Mesenchymal stem cell (in vitro differentiated cells and primary cell): ENCODE measurements around the gene FRRS1L.

Experiments used
- DNase-seq: peaks from one replicate; pipeline ENCODE4 v3.0.0-alpha.2; 2013
- H2AFZ ChIP-seq: one replicate; pipeline ENCODE4 v1.6.1; 2013; ENCODE audit warnings: low read depth, mild to moderate bottlenecking, control low read depth, inconsistent platforms, low read length, moderate library complexity
- H2AK5ac ChIP-seq: 2 replicates; pipeline ENCODE4 v1.6.1; 2013; ENCODE audit warnings: low read length, moderate library complexity, mild to moderate bottlenecking, inconsistent platforms; ENCODE audit not compliant: severe bottlenecking
- H2BK120ac ChIP-seq: one replicate; pipeline ENCODE4 v1.6.1; 2013; ENCODE audit warnings: low read depth, mild to moderate bottlenecking, inconsistent platforms, low read length, moderate library complexity
- H2BK12ac ChIP-seq, 2 experiments: one replicate each; pipeline ENCODE4 v1.6.1; 2013; ENCODE audit warnings: inconsistent platforms in 2 of 2, low read length in 2 of 2, mild to moderate bottlenecking in 2 of 2, moderate library complexity in 2 of 2, control low read depth in 1 of 2
- H2BK15ac ChIP-seq: one replicate; pipeline ENCODE4 v1.6.1; 2013; ENCODE audit warnings: mild to moderate bottlenecking, low read depth, inconsistent platforms; ENCODE audit not compliant: poor library complexity, severe bottlenecking
- H2BK5ac ChIP-seq: 2 replicates; pipeline ENCODE4 v1.6.1; 2013; ENCODE audit warnings: low read depth, mild to moderate bottlenecking, low read length, control low read depth, inconsistent platforms; ENCODE audit not compliant: poor library complexity, severe bottlenecking
- H3K14ac ChIP-seq, 2 experiments: one replicate each; pipeline ENCODE4 v1.6.1; 2013; ENCODE audit warnings: inconsistent platforms in 2 of 2, low read length in 2 of 2, control low read depth in 1 of 2, mild to moderate bottlenecking in 1 of 2, moderate library complexity in 1 of 2
- H3K18ac ChIP-seq, 2 experiments: one replicate each; pipeline ENCODE4 v1.6.1; 2013; ENCODE audit warnings: inconsistent platforms in 2 of 2, low read length in 2 of 2, control low read depth in 1 of 2, low read depth in 1 of 2, mild to moderate bottlenecking in 1 of 2
- H3K23ac ChIP-seq, 2 experiments: one replicate each; pipeline ENCODE4 v1.6.1; 2013; ENCODE audit warnings: inconsistent platforms in 2 of 2, low read length in 2 of 2, mild to moderate bottlenecking in 2 of 2, moderate library complexity in 2 of 2, control low read depth in 1 of 2
- H3K27ac ChIP-seq: 2 replicates; pipeline ENCODE4 v1.5.1; 2013; ENCODE audit warnings: mild to moderate bottlenecking, moderate library complexity, low read length, control low read depth, inconsistent platforms; ENCODE audit not compliant: poor library complexity, severe bottlenecking
- H3K27me3 ChIP-seq, 2 experiments: 2 replicates each; pipeline versions ENCODE4 v1.6.1 to v1.7.0; 2013; ENCODE audit warnings: low read length in 2 of 2, mild to moderate bottlenecking in 2 of 2, moderate library complexity in 2 of 2, control low read depth in 1 of 2, inconsistent platforms in 1 of 2; ENCODE audit not compliant: control insufficient read depth in 1 of 2, insufficient read depth in 1 of 2
- H3K36me3 ChIP-seq, 2 experiments: 2 replicates each; pipeline versions ENCODE4 v1.6.1 to v1.7.0; 2013; ENCODE audit warnings: low read length in 2 of 2, control low read depth in 1 of 2, inconsistent platforms in 1 of 2, low read depth in 1 of 2, mild to moderate bottlenecking in 1 of 2; ENCODE audit not compliant: insufficient read depth in 2 of 2, control insufficient read depth in 1 of 2
- H3K4ac ChIP-seq, 2 experiments: one replicate each; pipeline ENCODE4 v1.6.1; 2013; ENCODE audit warnings: inconsistent platforms in 2 of 2, low read length in 2 of 2, mild to moderate bottlenecking in 2 of 2, moderate library complexity in 2 of 2, control low read depth in 1 of 2, low read depth in 1 of 2
- H3K4me1 ChIP-seq: 2 replicates; pipeline ENCODE4 v1.6.1; 2013; ENCODE audit warnings: low read depth, low read length, control low read depth; ENCODE audit not compliant: control insufficient read depth, insufficient read depth
- H3K4me2 ChIP-seq: 2 replicates; pipeline ENCODE4 v1.6.1; 2013; ENCODE audit warnings: low read length, mild to moderate bottlenecking, inconsistent platforms; ENCODE audit not compliant: poor library complexity, severe bottlenecking
- H3K4me3 ChIP-seq, 2 experiments: 2 replicates each; pipeline versions ENCODE4 v1.5.1 to v1.7.0; 2013; ENCODE audit warnings: low read length in 2 of 2, mild to moderate bottlenecking in 2 of 2, control low read depth in 1 of 2, low read depth in 1 of 2; ENCODE audit not compliant: insufficient read depth in 1 of 2
- H3K79me1 ChIP-seq: replicated peaks from 2 replicates; pipeline ENCODE4 v1.6.1; 2013; ENCODE audit warnings: mild to moderate bottlenecking, control low read depth, low read length, inconsistent platforms; ENCODE audit not compliant: poor library complexity, severe bottlenecking
- H3K9ac ChIP-seq: 2 replicates; pipeline ENCODE4 v1.7.0; 2013; ENCODE audit warnings: mild to moderate bottlenecking, low read length, moderate library complexity
- H3K9me3 ChIP-seq: 2 replicates; pipeline ENCODE4 v1.7.0; 2013; ENCODE audit warnings: mild to moderate bottlenecking, low read length; ENCODE audit not compliant: control insufficient read depth
- H4K8ac ChIP-seq: one replicate; pipeline ENCODE4 v1.6.1; 2013; ENCODE audit warnings: inconsistent platforms, mild to moderate bottlenecking, low read length, moderate library complexity
- H4K91ac ChIP-seq: one replicate; pipeline ENCODE4 v1.6.1; 2013; ENCODE audit warnings: mild to moderate bottlenecking, low read length, inconsistent platforms
- WGBS: methylation state at CpG from one replicate; pipeline ENCODE4 v1.1.7; 2013; ENCODE audit warnings: mixed read lengths; 5-methylcytosine and 5-hydroxymethylcytosine counted together

Gene FRRS1L

GRCh38 chr9:109118808-109119438 lies 48.1 kb downstream of the FRRS1L start:
- Histone ChIP-seq H3K9ac (peak overlapping the region; percentile 90), H3K9me3 (no peaks in the 10 kb centered on the region), H2BK120ac (no peak overlapping the region), H3K27me3 (no peaks in the 10 kb centered on the region), H3K4me1 (peaks cover 6% of the 10 kb centered on the region), H3K36me3 (no peaks in the 10 kb centered on the region), H2AFZ (peak overlapping the region; percentile 30), H3K27ac (peak overlapping the region; percentile 31), H3K4ac (peak overlapping the region; percentile 85 to 86), H3K79me1 (no peaks in the 10 kb centered on the region), H3K4me3 (peak overlapping the region; percentile 91 to 98), H3K18ac (peak overlapping the region; percentile 16 to 97), H2BK15ac (no peak overlapping the region), H2AK5ac (no peak overlapping the region), H4K91ac (peak overlapping the region; percentile 34), H2BK5ac (peak overlapping the region; percentile 9), H2BK12ac (peak overlapping the region in 1 of 2 experiments; percentile 61), H3K4me2 (peak overlapping the region; percentile 88), H4K8ac (peak overlapping the region; percentile 87), H3K23ac (peak overlapping the region; percentile 25 to 99), H3K14ac (peak overlapping the region in 1 of 2 experiments; percentile 94)
- 0% methylated on average over 22 of the region's 29 CpGs for WGBS
- DNase-seq = peak; percentile 50

GRCh38 chr9:109117856-109118807 lies 48.9 kb downstream of the FRRS1L start:
- no peaks in the 10 kb centered on the region for H3K79me1 ChIP-seq
- peak overlapping the region; percentile 24 for H4K8ac ChIP-seq
- peaks cover 8% of the 10 kb centered on the region for H3K4me1 ChIP-seq
- DNase-seq = peak; percentile 96
- no peak overlapping the region for H2BK15ac ChIP-seq
- no peak overlapping the region for H4K91ac ChIP-seq
- no peaks in the 10 kb centered on the region for H3K9me3 ChIP-seq
- H3K4me2 ChIP-seq = peak overlapping the region; percentile 88
- H3K4me3 ChIP-seq = peak overlapping the region; percentile 91 to 98
- no peak overlapping the region for H2AK5ac ChIP-seq
- H3K4ac ChIP-seq = peak overlapping the region in 1 of 2 experiments; percentile 17
- peak overlapping the region; percentile 90 for H3K9ac ChIP-seq
- H3K27ac ChIP-seq = peak overlapping the region; percentile 68
- H3K23ac ChIP-seq = no peak overlapping the region
- no peak overlapping the region for H3K14ac ChIP-seq
- H3K36me3 ChIP-seq = no peaks in the 10 kb centered on the region
- peak overlapping the region; percentile 9 for H2BK5ac ChIP-seq
- H3K27me3 ChIP-seq = no peaks in the 10 kb centered on the region
- peak overlapping the region in 1 of 2 experiments; percentile 44 for H3K18ac ChIP-seq
- no peak overlapping the region for H2BK120ac ChIP-seq
- 15% methylated on average over 7 of the region's 14 CpGs for WGBS
- H2AFZ ChIP-seq = no peak overlapping the region
- no peak overlapping the region for H2BK12ac ChIP-seq

GRCh38 chr9:109115931-109116526 lies 51.0 kb downstream of the FRRS1L start:
- Histone ChIP-seq H3K9ac (no peak overlapping the region), H4K8ac (no peak overlapping the region), H3K4me2 (no peak overlapping the region), H2BK5ac (no peak overlapping the region), H2AK5ac (no peak overlapping the region), H3K14ac (no peak overlapping the region), H3K9me3 (no peaks in the 10 kb centered on the region), H3K23ac (no peak overlapping the region), H3K27me3 (no peaks in the 10 kb centered on the region), H3K79me1 (no peaks in the 10 kb centered on the region), H3K4me1 (peaks cover 8% of the 10 kb centered on the region), H2BK15ac (no peak overlapping the region), H4K91ac (no peak overlapping the region), H2BK120ac (no peak overlapping the region), H3K18ac (no peak overlapping the region), H2AFZ (no peak overlapping the region), H3K27ac (no peak overlapping the region), H2BK12ac (no peak overlapping the region), H3K4ac (no peak overlapping the region), H3K4me3 (no peak overlapping the region), H3K36me3 (no peaks in the 10 kb centered on the region)
- DNase-seq = no peak
- 97% methylated on average over 2 of the region's 3 CpGs for WGBS

- WGBS = 76% methylated on average over 3 of the region's 3 CpGs
- no peak overlapping the region for H3K14ac ChIP-seq
- peak overlapping the region; percentile 23 for H3K4me2 ChIP-seq
- no peak overlapping the region for H3K4ac ChIP-seq
- H3K9me3 ChIP-seq = no peaks in the 10 kb centered on the region
- peak overlapping the region; percentile 74 for H3K27ac ChIP-seq
- peak; percentile 47 for DNase-seq
- H2AK5ac ChIP-seq = no peak overlapping the region
- no peak overlapping the region for H3K18ac ChIP-seq
- H4K91ac ChIP-seq = no peak overlapping the region
- H2BK120ac ChIP-seq = peak overlapping the region; percentile 5
- no peaks in the 10 kb centered on the region for H3K79me1 ChIP-seq
- peaks cover 8% of the 10 kb centered on the region for H3K4me1 ChIP-seq
- peak overlapping the region; percentile 14 for H3K9ac ChIP-seq
- no peaks in the 10 kb centered on the region for H3K36me3 ChIP-seq
- no peak overlapping the region for H3K4me3 ChIP-seq
- H3K23ac ChIP-seq = no peak overlapping the region
- no peak overlapping the region for H4K8ac ChIP-seq
- H2AFZ ChIP-seq = no peak overlapping the region
- H2BK5ac ChIP-seq = no peak overlapping the region
- H2BK15ac ChIP-seq = no peak overlapping the region
- H3K27me3 ChIP-seq = no peaks in the 10 kb centered on the region
- H2BK12ac ChIP-seq = no peak overlapping the region
Measured at GRCh38 chr9:109114670-109115069, 52.4 kb downstream of the FRRS1L start.
